Panc1 (cell line): ENCODE results near the gene SYT2.

Experiments used
- CTCF ChIP-seq: fragments of 450-650 bp; IDR thresholded peaks from 2 replicates; pipeline ENCODE4 v1.5.1; 2017; ENCODE audit warnings: mild to moderate bottlenecking
- POLR2AphosphoS5 ChIP-seq: IDR thresholded peaks from 2 replicates; pipeline ENCODE4 v1.6.1; 2012; ENCODE audit warnings: mild to moderate bottlenecking, low read depth, low read length, moderate library complexity
- REST ChIP-seq, 2 experiments: IDR thresholded peaks; 2 replicates each; pipeline ENCODE4 v1.6.1; 2011 to 2012; ENCODE audit warnings: low read depth in 2 of 2, control low read depth in 1 of 2, low read length in 1 of 2, mild to moderate bottlenecking in 1 of 2, moderate library complexity in 1 of 2; ENCODE audit not compliant: insufficient read depth in 1 of 2
- TCF7L2 ChIP-seq: IDR thresholded peaks from 2 replicates; pipeline ENCODE4 v1.6.1; 2011; ENCODE audit warnings: mild to moderate bottlenecking, low read depth, low read length, inconsistent platforms

GRCh38 chr1:202702088-202702487 lies 8.2 kb downstream of the SYT2 start:
- TF ChIP-seq CTCF: no peak
- TF ChIP-seq POLR2AphosphoS5: no peak
- TF ChIP-seq TCF7L2: no peak
- TF ChIP-seq REST (IDR thresholded peaks at IDR 0.05; ENCODE audit: insufficient read depth in 1 of 2, low read depth in 2 of 2, low read length in 1 of 2): no peak
